BE2C (cell line): ENCODE measurements around the gene EPS8L2.

Experiments used
- DNase-seq: peaks from one replicate; pipeline ENCODE4 v3.0.0-alpha.2; 2020
- H3K27me3 ChIP-seq: fragments of 250-450 bp; sonication (Bioruptor Pico); 2 replicates; pipeline ENCODE4 v1.5.1; 2020; ENCODE audit warnings: mild to moderate bottlenecking
- H3K36me3 ChIP-seq: fragments of 250-450 bp; sonication (Bioruptor Pico); 2 replicates; pipeline ENCODE4 v1.5.1; 2020; ENCODE audit warnings: mild to moderate bottlenecking
- H3K4me1 ChIP-seq: fragments of 250-450 bp; sonication (Bioruptor Pico); 2 replicates; pipeline ENCODE4 v1.5.1; 2020
- H3K4me3 ChIP-seq: 2 replicates; pipeline ENCODE4 v1.5.1; 2011; ENCODE audit warnings: low read depth, low read length
- H3K9me3 ChIP-seq: fragments of 250-450 bp; sonication (Bioruptor Pico); 2 replicates; pipeline ENCODE4 v1.5.1; 2020
- TF ChIP-seq, protein P1 (sequence below): IDR thresholded peaks from 2 replicates; pipeline ENCODE4 v1.5.1; 2012; ENCODE audit warnings: mild to moderate bottlenecking, low read depth, low read length

Gene EPS8L2

DNA sequence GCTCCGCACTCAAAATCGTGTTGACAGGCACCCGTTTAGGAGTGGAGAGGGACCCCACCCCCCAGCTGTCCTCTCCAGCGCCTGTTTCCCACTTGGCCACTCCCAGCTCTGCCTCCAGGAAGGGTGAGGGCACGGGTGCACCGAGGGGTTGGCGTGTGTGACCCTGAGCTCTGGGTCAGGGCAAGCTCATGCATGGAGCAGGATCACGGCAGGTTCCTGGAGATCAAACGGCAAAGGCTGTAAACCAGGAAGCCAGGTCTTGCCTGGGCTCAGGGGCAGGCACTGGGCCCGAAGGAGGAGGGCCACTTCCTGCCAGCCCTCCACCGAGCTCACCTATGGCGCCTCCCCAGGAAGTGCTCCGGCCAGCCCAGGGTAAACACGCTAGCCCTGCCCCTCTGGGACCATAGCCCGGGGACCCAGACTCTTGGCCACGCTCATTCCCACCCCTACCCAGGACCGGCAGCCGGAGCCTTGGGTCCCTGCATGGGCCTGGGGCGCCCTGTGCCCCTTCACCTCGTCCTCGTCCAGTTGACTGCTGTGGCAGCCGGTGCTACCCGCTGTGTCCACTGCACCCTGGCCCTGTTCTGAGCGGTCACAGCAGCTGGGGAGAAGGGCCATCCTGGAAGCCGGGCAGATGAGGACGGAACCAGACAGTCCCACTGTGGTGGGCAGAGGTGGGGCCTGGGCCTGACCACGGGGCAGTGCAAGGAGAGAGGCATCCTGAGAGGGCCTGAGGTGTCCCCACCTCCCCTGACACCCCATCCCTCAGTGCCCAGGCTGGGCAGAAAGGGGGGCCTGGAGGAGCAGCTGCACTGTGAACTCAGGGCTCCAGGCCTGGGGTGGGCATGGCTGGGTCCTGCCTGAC lies 1.0 kb upstream of the EPS8L2 start:
- no peak overlapping the region for H3K4me3 ChIP-seq
- H3K4me1 ChIP-seq = no peaks in the 10 kb centered on the region
- TF ChIP-seq, protein P1, sequence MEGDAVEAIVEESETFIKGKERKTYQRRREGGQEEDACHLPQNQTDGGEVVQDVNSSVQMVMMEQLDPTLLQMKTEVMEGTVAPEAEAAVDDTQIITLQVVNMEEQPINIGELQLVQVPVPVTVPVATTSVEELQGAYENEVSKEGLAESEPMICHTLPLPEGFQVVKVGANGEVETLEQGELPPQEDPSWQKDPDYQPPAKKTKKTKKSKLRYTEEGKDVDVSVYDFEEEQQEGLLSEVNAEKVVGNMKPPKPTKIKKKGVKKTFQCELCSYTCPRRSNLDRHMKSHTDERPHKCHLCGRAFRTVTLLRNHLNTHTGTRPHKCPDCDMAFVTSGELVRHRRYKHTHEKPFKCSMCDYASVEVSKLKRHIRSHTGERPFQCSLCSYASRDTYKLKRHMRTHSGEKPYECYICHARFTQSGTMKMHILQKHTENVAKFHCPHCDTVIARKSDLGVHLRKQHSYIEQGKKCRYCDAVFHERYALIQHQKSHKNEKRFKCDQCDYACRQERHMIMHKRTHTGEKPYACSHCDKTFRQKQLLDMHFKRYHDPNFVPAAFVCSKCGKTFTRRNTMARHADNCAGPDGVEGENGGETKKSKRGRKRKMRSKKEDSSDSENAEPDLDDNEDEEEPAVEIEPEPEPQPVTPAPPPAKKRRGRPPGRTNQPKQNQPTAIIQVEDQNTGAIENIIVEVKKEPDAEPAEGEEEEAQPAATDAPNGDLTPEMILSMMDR = no peak
- H3K27me3 ChIP-seq = peaks cover 4% of the 10 kb centered on the region; the same call in 1 of the 2 replicates
- DNase-seq = no peak
- H3K9me3 ChIP-seq = no peaks in the 10 kb centered on the region
- H3K36me3 ChIP-seq = no peaks in the 10 kb centered on the region

DNA sequence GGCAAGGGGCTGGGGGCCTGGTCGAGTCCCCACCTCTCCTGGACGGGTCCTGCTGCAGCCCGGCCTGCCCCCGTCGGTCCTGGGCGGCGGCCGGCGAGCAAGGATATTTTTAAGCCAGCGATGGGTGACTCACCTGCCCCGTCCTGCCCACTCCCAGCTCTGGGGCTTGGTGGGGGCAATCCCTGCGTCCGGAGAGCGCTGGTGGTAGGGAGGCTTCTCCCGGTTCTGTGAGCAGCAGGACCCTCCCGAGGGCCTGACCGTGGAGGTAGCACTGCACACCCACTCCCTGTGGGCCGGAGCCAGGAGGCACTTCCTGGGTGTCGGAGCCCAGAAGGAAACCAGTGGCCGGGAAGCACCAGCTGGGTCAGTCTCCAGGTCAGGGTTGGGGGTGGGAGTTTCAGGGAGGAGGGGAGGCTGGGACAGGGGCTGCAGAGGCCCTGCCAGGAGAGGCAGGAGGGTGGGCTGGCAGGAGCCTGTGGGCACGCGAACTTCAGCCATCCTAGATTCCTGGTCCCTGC lies 467 bp downstream of the EPS8L2 start:
- no peaks in the 10 kb centered on the region for H3K9me3 ChIP-seq
- H3K27me3 ChIP-seq = peaks cover 4% of the 10 kb centered on the region; the same call in 1 of the 2 replicates
- TF ChIP-seq, protein P1 = no peak
- DNase-seq = no peak
- no peak overlapping the region for H3K4me3 ChIP-seq
- no peaks in the 10 kb centered on the region for H3K36me3 ChIP-seq
- no peaks in the 10 kb centered on the region for H3K4me1 ChIP-seq

DNA sequence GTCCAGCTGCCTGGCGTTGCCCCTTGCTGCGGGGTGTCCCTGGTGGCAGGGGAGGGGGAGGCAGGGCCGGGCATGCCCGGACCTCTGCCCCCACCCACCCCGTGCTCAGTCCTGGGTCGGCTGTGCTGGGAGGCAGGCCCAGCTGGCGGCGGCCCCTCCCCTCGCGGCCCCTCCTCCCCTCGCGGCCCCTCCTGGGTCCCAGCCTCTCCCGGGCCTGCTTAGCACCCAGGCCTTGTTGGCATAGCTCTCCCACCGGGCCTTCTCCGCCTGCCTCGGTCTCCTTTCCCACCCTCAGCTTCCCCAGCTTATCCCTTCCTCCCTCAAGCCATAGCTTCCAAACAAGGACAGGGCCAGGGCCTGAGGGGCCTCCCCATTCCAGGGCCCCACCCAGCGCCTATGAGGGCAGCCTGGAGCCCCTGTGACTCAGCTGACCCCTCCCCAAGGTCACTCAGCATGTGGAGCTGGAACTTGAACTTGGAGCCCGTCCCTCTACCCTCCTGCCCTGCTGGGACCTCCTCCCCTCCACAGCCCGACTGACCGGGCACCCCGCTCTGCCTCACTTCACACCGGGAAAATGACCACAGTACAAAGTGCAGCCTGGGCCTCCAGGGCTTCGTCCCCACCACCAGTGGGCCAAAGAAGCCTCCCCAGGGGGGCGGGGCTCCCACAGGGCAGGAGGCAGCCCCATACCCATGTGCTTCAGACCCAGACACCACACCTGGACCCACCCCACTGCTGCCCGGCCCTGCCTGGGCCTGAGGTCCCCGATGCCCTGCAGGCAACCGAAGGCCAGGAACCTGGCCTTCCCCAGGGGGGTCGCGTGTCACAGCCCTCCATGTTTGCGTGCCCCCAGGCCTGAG lies 1.2 kb downstream of the EPS8L2 start:
- TF ChIP-seq, protein P1 = no peak
- no peak overlapping the region for H3K4me3 ChIP-seq
- H3K36me3 ChIP-seq = no peaks in the 10 kb centered on the region
- no peaks in the 10 kb centered on the region for H3K9me3 ChIP-seq
- H3K4me1 ChIP-seq = no peaks in the 10 kb centered on the region
- DNase-seq = no peak
- H3K27me3 ChIP-seq = peaks cover 4% of the 10 kb centered on the region; the same call in 1 of the 2 replicates

DNA sequence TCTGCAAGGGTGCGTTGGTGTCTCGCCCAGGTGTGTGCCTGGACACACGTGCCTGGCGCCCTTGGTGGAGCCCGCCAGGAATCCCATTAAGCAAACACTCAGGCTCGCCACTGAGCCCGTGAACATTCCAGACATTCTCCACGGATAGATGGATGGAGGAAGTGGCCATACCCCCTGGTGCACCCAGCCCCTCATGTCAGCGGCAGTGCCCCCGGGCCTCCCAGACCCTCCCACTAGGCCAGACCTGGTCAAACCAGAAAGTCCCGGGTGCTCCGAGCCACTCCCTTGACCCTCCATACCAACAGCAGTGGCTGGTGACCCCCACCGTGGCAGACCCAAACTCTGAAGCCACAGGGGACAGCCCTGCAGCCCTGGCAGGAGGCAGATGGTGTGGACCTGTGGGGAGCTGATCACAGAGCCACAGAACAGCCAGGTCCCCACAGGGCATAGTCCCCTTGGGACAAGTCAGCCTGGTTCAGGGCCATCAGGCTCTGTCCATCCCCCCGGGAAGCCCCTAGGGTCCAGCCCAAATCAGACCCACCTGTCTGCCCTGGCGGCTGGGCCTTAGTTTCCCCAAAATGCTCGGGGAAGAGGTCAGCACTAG lies 1.9 kb downstream of the EPS8L2 start:
- Histone ChIP-seq H3K4me1 (no peaks in the 10 kb centered on the region), H3K27me3 (peaks cover 4% of the 10 kb centered on the region; the same call in 1 of the 2 replicates), H3K9me3 (no peaks in the 10 kb centered on the region), H3K4me3 (no peak overlapping the region), H3K36me3 (no peaks in the 10 kb centered on the region)
- DNase-seq = no peak
- TF ChIP-seq, protein P1 = no peak

DNA sequence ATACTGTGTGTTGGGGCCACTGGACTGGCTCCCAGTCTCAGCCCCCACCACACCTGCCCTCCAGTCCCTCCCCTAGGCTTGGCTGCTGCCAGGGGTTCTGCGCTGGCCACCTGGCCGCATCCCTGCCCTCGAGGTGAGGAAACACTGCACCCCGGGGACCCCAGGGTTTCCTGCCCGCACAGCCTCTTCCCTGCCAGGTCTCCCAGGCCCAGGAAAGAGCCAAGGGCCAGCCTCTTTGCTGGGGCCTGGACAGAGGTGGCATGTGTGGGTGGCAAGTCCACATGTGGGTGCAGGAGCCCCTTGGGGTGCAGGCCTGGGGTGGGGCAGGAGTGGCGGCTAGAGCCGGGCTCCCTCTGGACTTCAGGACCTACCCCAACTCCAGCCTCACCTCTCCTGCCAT lies 2.5 kb downstream of the EPS8L2 start:
- Histone ChIP-seq H3K27me3 (peaks cover 4% of the 10 kb centered on the region; the same call in 1 of the 2 replicates), H3K9me3 (no peaks in the 10 kb centered on the region), H3K4me1 (no peaks in the 10 kb centered on the region), H3K36me3 (no peaks in the 10 kb centered on the region), H3K4me3 (no peak overlapping the region)
- no peak for DNase-seq
- TF ChIP-seq, protein P1 = no peak
